Breast epithelium (tissue), 3 donors: Measurements from ENCODE around the gene TBC1D14.

Experiments
- POLR2A ChIP-seq: fragments of 450-650 bp; IDR thresholded peaks from one replicate; pipeline ENCODE4 v1.6.1; 2016; ENCODE audit warnings: antibody characterized with exemption, mild to moderate bottlenecking, moderate library complexity
- POLR2AphosphoS5 ChIP-seq, 3 donors: sonication (generic); formaldehyde crosslinking; IDR thresholded peaks; one replicate each; pipeline ENCODE4 v1.6.1; 2017; ENCODE audit warnings: antibody characterized with exemption in 3 of 3

- TF ChIP-seq POLR2AphosphoS5 (IDR thresholded peaks at IDR 0.05) (no peak), POLR2A (no peak)
Measured at GRCh38 chr4:6942238-6942800, 32.7 kb downstream of the TBC1D14 start.
